ENCODE results near the gene THOC6. TPM values are rescaled to one million over a fixed set of nuclear protein-coding genes. Genes with fewer than 3 reads are reported as not detected.

Gene THOC6
- total RNA-seq, 2 experiments from 2014 or later = 12.0 to 12.9 TPM

- peaks cover 0 to 7% of the 10 kb centered on the region in 2 experiments for H3K9me3 ChIP-seq (ENCODE audit: control insufficient read depth in 1 of 2, insufficient read depth in 1 of 2, low read length in 2 of 2)
- Mint-ChIP-seq H3K9me3 (no peaks in the 10 kb centered on the region), H3K36me3 (ENCODE audit: low read depth) (no peaks in the 10 kb centered on the region), H3K4me3 (no peak overlapping the region), H3K4me1 (ENCODE audit: low read depth) (no peaks in the 10 kb centered on the region), H3K27ac (no peak overlapping the region), H3K27me3 (peaks cover under 1% of the 10 kb centered on the region)
- ChIA-PET CTCF (no interaction called here), POLR2A (no interaction called here)
- intact Hi-C loops (cut with DNase I, micrococcal nuclease) = no loop called here
- peaks cover 0 to 3% of the 10 kb centered on the region in 2 experiments for H3K27me3 ChIP-seq (ENCODE audit: control insufficient read depth in 1 of 2, insufficient read depth in 2 of 2, low read length in 2 of 2)
- H3K36me3 ChIP-seq (ENCODE audit: insufficient read depth, low read length) = no peaks in the 10 kb centered on the region
- ATAC-seq (ENCODE audit: poor library complexity) = no peak
- H3K4me1 ChIP-seq (ENCODE audit: insufficient read depth, low read length) = peaks cover 16% of the 10 kb centered on the region
- no peak for DNase-seq
- no peak overlapping the region for H3K4me3 ChIP-seq (ENCODE audit: low read length)
- H3K27ac ChIP-seq (ENCODE audit: low read depth in 1 of 2, low read length in 2 of 2) = no peak overlapping the region
- TF ChIP-seq CTCF (IDR thresholded peaks at IDR 0.05) = no peak
These were observed 47.6 kb upstream of the THOC6 start for GRCh38 chr16:2976201-2976600.

GRCh38 chr16:2976673-2977072 is 47.2 kb upstream of the THOC6 start:
- ChIA-PET CTCF (no interaction called here), POLR2A (no interaction called here)
- H3K27ac ChIP-seq (ENCODE audit: low read depth in 1 of 2, low read length in 2 of 2) = no peak overlapping the region
- no peaks in the 10 kb centered on the region for H3K4me1 Mint-ChIP-seq (ENCODE audit: low read depth)
- H3K4me1 ChIP-seq (ENCODE audit: insufficient read depth, low read length) = peaks cover 20% of the 10 kb centered on the region
- H3K9me3 Mint-ChIP-seq = no peaks in the 10 kb centered on the region
- H3K9me3 ChIP-seq (ENCODE audit: control insufficient read depth in 1 of 2, insufficient read depth in 1 of 2, low read length in 2 of 2) = peaks cover 0 to 7% of the 10 kb centered on the region in 2 experiments
- no peak for DNase-seq
- no peaks in the 10 kb centered on the region for H3K36me3 ChIP-seq (ENCODE audit: insufficient read depth, low read length)
- no peak for TF ChIP-seq CTCF (IDR thresholded peaks at IDR 0.05)
- intact Hi-C loops (cut with DNase I, micrococcal nuclease) = no loop called here
- no peaks in the 10 kb centered on the region for H3K27me3 Mint-ChIP-seq
- ATAC-seq (ENCODE audit: poor library complexity) = no peak
- H3K36me3 Mint-ChIP-seq (ENCODE audit: low read depth) = no peaks in the 10 kb centered on the region
- H3K27me3 ChIP-seq (ENCODE audit: control insufficient read depth in 1 of 2, insufficient read depth in 2 of 2, low read length in 2 of 2) = peaks cover 0 to 3% of the 10 kb centered on the region in 2 experiments
- no peak overlapping the region for H3K27ac Mint-ChIP-seq
- no peak overlapping the region for H3K4me3 ChIP-seq (ENCODE audit: low read length)
- H3K4me3 Mint-ChIP-seq = no peak overlapping the region

- DNase-seq (no peak), ATAC-seq (ENCODE audit: poor library complexity) (no peak)
- H3K27ac Mint-ChIP-seq = no peak overlapping the region
- POLR2A ChIA-PET = no interaction called here
- H3K36me3 ChIP-seq (ENCODE audit: insufficient read depth, low read length) = no peaks in the 10 kb centered on the region
- intact Hi-C loops (cut with DNase I, micrococcal nuclease) = no loop called here
- no peak for TF ChIP-seq CTCF (IDR thresholded peaks at IDR 0.05)
- peaks cover 0 to 7% of the 10 kb centered on the region in 2 experiments for H3K9me3 ChIP-seq (ENCODE audit: control insufficient read depth in 1 of 2, insufficient read depth in 1 of 2, low read length in 2 of 2)
- H3K4me1 ChIP-seq (ENCODE audit: insufficient read depth, low read length) = peaks cover 21% of the 10 kb centered on the region
- CTCF ChIA-PET = no interaction called here
- H3K27me3 Mint-ChIP-seq = no peaks in the 10 kb centered on the region
- no peaks in the 10 kb centered on the region for H3K4me1 Mint-ChIP-seq (ENCODE audit: low read depth)
- H3K36me3 Mint-ChIP-seq (ENCODE audit: low read depth) = no peaks in the 10 kb centered on the region
- no peak overlapping the region for H3K4me3 ChIP-seq (ENCODE audit: low read length)
- H3K27me3 ChIP-seq (ENCODE audit: control insufficient read depth in 1 of 2, insufficient read depth in 2 of 2, low read length in 2 of 2) = peaks cover 0 to 3% of the 10 kb centered on the region in 2 experiments
- H3K9me3 Mint-ChIP-seq = no peaks in the 10 kb centered on the region
- H3K27ac ChIP-seq (ENCODE audit: low read depth in 1 of 2, low read length in 2 of 2) = no peak overlapping the region
- no peak overlapping the region for H3K4me3 Mint-ChIP-seq
These were observed 46.4 kb upstream of the THOC6 start for GRCh38 chr16:2977440-2977839.
